Aorta (tissue), 5 donors: ENCODE results near the gene PTPRD. TPM values are rescaled to one million over a fixed set of nuclear protein-coding genes. Genes with fewer than 3 reads are reported as not detected.

Source experiments
- ATAC-seq: fragments of 200-7000 bp; cut with Tn5 transposase; one replicate; pipeline ENCODE4 v1.9.1; 2022; ENCODE audit warnings: moderate library complexity; ENCODE audit not compliant: low FRiP score
- DNase-seq, 2 donors: peaks; one replicate each; pipeline ENCODE4 v3.0.0-alpha.2; 2020
- H3K27ac ChIP-seq, 2 donors: one replicate each; pipeline ENCODE4 v1.5.1; 2013; ENCODE audit warnings: low read length in 2 of 2, mild to moderate bottlenecking in 2 of 2, moderate library complexity in 2 of 2, control low read depth in 1 of 2, inconsistent platforms in 1 of 2, low read depth in 1 of 2
- H3K27me3 ChIP-seq, 2 donors: one replicate each; pipeline ENCODE4 v1.6.1; 2013; ENCODE audit warnings: control low read depth in 1 of 2, low read length in 1 of 2, mild to moderate bottlenecking in 1 of 2, moderate library complexity in 1 of 2; ENCODE audit not compliant: insufficient read depth in 2 of 2, control insufficient read depth in 1 of 2
- H3K36me3 ChIP-seq, 2 donors: one replicate each; pipeline ENCODE4 v1.6.1; 2013; ENCODE audit warnings: control low read depth in 1 of 2, low read length in 1 of 2, mild to moderate bottlenecking in 1 of 2; ENCODE audit not compliant: insufficient read depth in 2 of 2, control insufficient read depth in 1 of 2
- H3K4me1 ChIP-seq, 2 donors: one replicate each; pipeline ENCODE4 v1.6.1; 2013; ENCODE audit warnings: low read length in 2 of 2, control low read depth in 1 of 2, mild to moderate bottlenecking in 1 of 2, moderate library complexity in 1 of 2; ENCODE audit not compliant: insufficient read depth in 2 of 2, control insufficient read depth in 1 of 2
- H3K4me3 ChIP-seq, 2 donors: one replicate each; pipeline ENCODE4 v1.5.1; 2013; ENCODE audit warnings: low read length in 2 of 2, control low read depth in 1 of 2, mild to moderate bottlenecking in 1 of 2
- H3K9me3 ChIP-seq: one replicate; pipeline ENCODE4 v1.6.1; 2013; ENCODE audit warnings: mild to moderate bottlenecking, low read length; ENCODE audit not compliant: control insufficient read depth
- WGBS, 2 donors: extraction: QIAGEN DNeasy Blood & Tissue Kit; methylation state at CpG; one replicate each; pipeline ENCODE4 v1.1.7; 2013; 5-methylcytosine and 5-hydroxymethylcytosine counted together
- intact Hi-C, 2 donors: fragments of 100-400 bp; cut with DNase I; formaldehyde crosslinking; loops; one replicate each; pipeline versions ENCODE4 v1.14.2 to v1.15.0; 2022
- polyA plus RNA-seq, 2 donors: library from polyadenylated mRNA; stranded (reverse); fragments of 200-250 nt; gene quantifications; one replicate each; pipeline ENCODE4 v1.2.3, GENCODE V29; 2013
- total RNA-seq, 2 donors: library from RNA; stranded (reverse); fragmentation: NEBNext Ultra II Directional; extraction: Animal tissue kit (Norgen Biotek cat#: 25700); gene quantifications; one replicate each; pipeline ENCODE4 v1.2.1, GENCODE V29; 2021
- donor health status: healthy with polysubstance abuse.
- donor health status: Bipolar disorder and iron deficiency.
- donor health status: DM: no; HTN: no; CAD: no.
- donor health status: DM: no; HTN: no; CAD: no.
- donor health status: DM: yes; HTN: yes; CAD: no.

Gene PTPRD
- total and polyA plus RNA-seq, 4 donors = 1.5 to 92.0 (median 29.4) TPM

GRCh38 chr9:8599937-8600336 is 2012.9 kb downstream of the PTPRD start:
- intact Hi-C loops = no loop called here
- 88% methylated on average over 5 of the region's 5 CpGs for WGBS, 2 donors
- DNase-seq (no peak), ATAC-seq (no peak)
- Histone ChIP-seq H3K36me3 (no peaks in the 10 kb centered on the region), H3K9me3 (no peaks in the 10 kb centered on the region), H3K4me1 (peaks cover 2 to 3% of the 10 kb centered on the region in 2 donors), H3K4me3 (no peak overlapping the region), H3K27ac (no peak overlapping the region), H3K27me3 (no peaks in the 10 kb centered on the region)

DNA sequence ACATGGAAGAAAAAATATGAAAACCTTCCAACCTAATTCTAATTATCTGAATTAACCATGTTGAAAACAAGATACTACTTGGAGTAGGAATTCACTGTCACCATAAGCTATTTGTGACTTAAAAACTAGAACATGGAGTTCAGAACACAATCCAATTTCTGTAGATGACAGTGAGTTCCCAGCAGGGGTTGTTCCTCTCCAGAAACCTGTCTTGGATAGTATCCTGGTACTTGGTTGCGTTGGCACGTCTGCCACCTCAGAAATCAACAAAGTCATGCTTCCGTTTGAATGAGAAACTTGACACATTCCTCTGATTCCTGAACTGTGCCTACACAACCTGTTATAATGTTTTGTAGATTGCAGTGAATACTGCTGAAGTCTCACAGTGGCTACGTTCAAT is 2023.3 kb downstream of the PTPRD start:
- WGBS, 2 donors = 37 to 45% methylated on average over 4 of the region's 4 CpGs
- Histone ChIP-seq H3K27me3 (no peaks in the 10 kb centered on the region), H3K9me3 (no peaks in the 10 kb centered on the region), H3K27ac (no peak overlapping the region), H3K36me3 (no peaks in the 10 kb centered on the region), H3K4me3 (no peak overlapping the region), H3K4me1 (peaks cover 0 to 9% of the 10 kb centered on the region in 2 donors)
- DNase-seq (no peak), ATAC-seq (no peak)
- intact Hi-C loops = loop anchor here in 1 of 2 donors (10.0 kb wide), 1 partner anchor 55 kb away; no protein-coding TSS in a partner anchor

DNA sequence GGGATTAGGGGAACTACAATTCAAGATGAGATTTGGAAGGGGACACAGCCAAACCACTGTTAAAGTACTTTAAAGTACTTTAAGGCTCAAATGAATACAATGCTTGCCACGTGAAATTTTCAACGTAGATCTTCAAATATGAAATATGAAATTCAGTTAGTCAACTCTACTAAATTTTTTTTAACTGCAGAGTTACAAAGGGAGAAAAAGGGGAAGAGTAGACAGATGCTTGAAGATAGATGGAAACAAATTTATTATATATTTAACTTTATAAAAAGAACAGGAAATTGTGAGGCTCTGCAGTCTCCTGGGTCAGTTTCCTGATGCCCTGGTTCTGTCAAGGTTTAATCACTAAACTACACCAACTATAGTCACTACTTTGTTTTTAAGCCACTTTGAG is 2027.8 kb downstream of the PTPRD start:
- no peaks in the 10 kb centered on the region for H3K36me3 ChIP-seq
- H3K27ac ChIP-seq = no peak overlapping the region
- no peaks in the 10 kb centered on the region for H3K27me3 ChIP-seq
- no peak for DNase-seq
- ATAC-seq = no peak
- intact Hi-C loops = loop anchor here in 1 of 2 donors (10.0 kb wide), 1 partner anchor 60 kb away; no protein-coding TSS in a partner anchor
- 89 to 91% methylated on average over 2 of the region's 2 CpGs for WGBS, 2 donors
- no peak overlapping the region for H3K4me3 ChIP-seq
- H3K9me3 ChIP-seq = no peaks in the 10 kb centered on the region
- H3K4me1 ChIP-seq = peaks cover 0 to 5% of the 10 kb centered on the region in 2 donors

DNA sequence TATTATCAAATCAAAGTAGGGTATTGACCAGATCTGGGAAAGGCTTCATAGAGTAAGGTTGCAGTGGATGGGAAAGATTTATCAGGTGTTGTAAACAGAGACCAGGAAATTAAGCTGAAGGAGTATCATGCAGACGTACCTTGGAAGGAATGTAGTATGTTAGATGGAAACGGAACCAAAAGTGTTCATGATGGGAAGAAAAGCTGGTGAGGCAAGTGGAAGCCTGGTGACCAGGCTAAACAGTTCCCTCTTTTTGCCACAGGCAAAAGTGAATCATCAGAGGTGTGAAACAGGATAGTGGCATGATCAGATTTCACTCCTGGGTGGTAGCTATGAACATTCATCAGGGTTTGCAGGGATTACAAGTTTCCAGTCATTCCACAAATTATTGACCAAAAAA is 2033.1 kb downstream of the PTPRD start:
- no peak for ATAC-seq
- H3K36me3 ChIP-seq = no peaks in the 10 kb centered on the region
- H3K27me3 ChIP-seq = no peaks in the 10 kb centered on the region
- no peaks in the 10 kb centered on the region for H3K9me3 ChIP-seq
- intact Hi-C loops = loop anchor here in 1 of 2 donors (10.0 kb wide), 1 partner anchor 65 kb away; no protein-coding TSS in a partner anchor
- no peak overlapping the region for H3K4me3 ChIP-seq
- H3K27ac ChIP-seq = no peak overlapping the region
- no peaks in the 10 kb centered on the region for H3K4me1 ChIP-seq
- no peak for DNase-seq
- WGBS, 2 donors = 96 to 98% methylated on average over 2 of the region's 2 CpGs

DNA sequence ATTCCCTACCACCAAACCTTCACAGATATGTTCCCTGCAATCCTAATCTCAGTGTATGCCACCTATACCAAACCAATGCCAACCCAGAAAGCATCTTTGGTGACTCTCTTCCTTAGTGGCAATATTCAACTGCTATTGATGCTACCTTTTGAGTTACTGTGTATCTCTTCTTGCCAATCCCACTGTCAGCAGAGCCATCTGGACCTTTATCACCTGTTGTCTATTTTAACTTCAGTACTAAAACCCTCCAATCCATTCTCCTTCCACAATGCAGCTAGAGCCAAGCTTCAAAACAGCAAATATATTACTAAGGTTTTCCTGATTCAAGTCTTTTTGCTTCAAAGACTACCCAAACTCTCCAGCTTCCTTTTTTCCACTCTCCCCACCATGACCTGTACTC is 2036.1 kb downstream of the PTPRD start:
- H3K36me3 ChIP-seq = no peaks in the 10 kb centered on the region
- no peak for ATAC-seq

GRCh38 chr9:8574846-8575245 is 2038.0 kb downstream of the PTPRD start:
- Histone ChIP-seq H3K4me3 (no peak overlapping the region), H3K27ac (no peak overlapping the region), H3K4me1 (peaks cover 0 to 5% of the 10 kb centered on the region in 2 donors), H3K27me3 (no peaks in the 10 kb centered on the region), H3K9me3 (no peaks in the 10 kb centered on the region), H3K36me3 (no peaks in the 10 kb centered on the region)
- ATAC-seq (no peak), DNase-seq (no peak)
- WGBS, 2 donors = 96 to 97% methylated on average over 4 of the region's 4 CpGs
- intact Hi-C loops = no loop called here

More for the DNA sequence above, 2036.1 kb downstream of the PTPRD start:
- no peak for DNase-seq
- Histone ChIP-seq H3K27ac (no peak overlapping the region), H3K4me3 (no peak overlapping the region), H3K27me3 (no peaks in the 10 kb centered on the region), H3K4me1 (no peaks in the 10 kb centered on the region), H3K9me3 (no peaks in the 10 kb centered on the region)
- intact Hi-C loops = no loop called here

DNA sequence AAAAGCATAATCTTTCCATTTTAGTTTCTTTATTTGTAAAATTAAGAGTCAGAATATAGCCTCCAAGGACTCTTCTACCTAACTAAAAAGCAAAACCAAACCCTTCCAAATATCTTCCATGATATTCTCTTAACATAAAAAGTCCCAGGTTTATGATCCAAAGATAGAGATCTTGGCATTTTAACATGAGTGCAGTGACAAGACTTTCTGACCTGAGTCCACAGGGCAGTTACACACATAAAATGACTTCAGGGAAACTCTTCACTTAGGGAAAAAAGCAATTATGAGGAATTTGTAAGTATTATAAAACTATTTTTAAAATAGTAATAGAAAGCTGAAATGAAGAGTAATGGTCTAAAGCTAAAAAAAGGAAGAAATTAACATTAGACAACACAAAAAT is 2040.6 kb downstream of the PTPRD start:
- ATAC-seq = no peak
- intact Hi-C loops = no loop called here

GRCh38 chr9:8571643-8572042 is 2041.2 kb downstream of the PTPRD start:
- H3K27me3 ChIP-seq = no peaks in the 10 kb centered on the region
- 69 to 78% methylated on average over 2 of the region's 2 CpGs for WGBS, 2 donors
- H3K9me3 ChIP-seq = no peaks in the 10 kb centered on the region
- no peak for ATAC-seq
- H3K4me3 ChIP-seq = no peak overlapping the region
- H3K4me1 ChIP-seq = peaks cover 0 to 5% of the 10 kb centered on the region in 2 donors
- intact Hi-C loops = no loop called here
- DNase-seq = no peak
- H3K36me3 ChIP-seq = no peaks in the 10 kb centered on the region
- H3K27ac ChIP-seq = no peak overlapping the region

More for the DNA sequence above, 2040.6 kb downstream of the PTPRD start:
- Histone ChIP-seq H3K36me3 (no peaks in the 10 kb centered on the region), H3K4me3 (no peak overlapping the region), H3K4me1 (peaks cover 0 to 5% of the 10 kb centered on the region in 2 donors), H3K9me3 (no peaks in the 10 kb centered on the region), H3K27me3 (no peaks in the 10 kb centered on the region), H3K27ac (no peak overlapping the region)
- DNase-seq = no peak

DNA sequence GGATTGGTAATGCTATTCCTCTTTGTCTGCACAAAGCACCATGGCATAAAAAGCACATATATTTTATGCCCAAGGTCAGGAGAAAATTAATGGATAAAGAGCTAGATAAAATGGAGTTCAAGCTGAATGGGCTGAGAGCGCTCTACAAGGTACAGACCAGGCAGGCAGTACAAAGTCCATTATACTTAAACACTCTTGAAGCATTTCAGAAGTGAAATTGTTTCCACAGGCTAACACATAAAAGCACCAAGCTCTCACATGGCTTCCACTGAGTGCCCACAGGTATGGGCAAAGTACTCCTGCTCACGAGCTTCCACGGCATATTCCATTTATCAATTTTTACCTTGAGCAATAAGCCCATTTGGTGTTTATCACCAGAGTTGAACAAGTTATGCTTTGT is 2042.0 kb downstream of the PTPRD start:
- DNase-seq = no peak
- intact Hi-C loops = no loop called here
- H3K27me3 ChIP-seq = no peaks in the 10 kb centered on the region

More for the DNA sequence above, 2042.0 kb downstream of the PTPRD start:
- H3K27ac ChIP-seq = no peak overlapping the region
- 75 to 77% methylated on average over 3 of the region's 3 CpGs for WGBS, 2 donors
- H3K36me3 ChIP-seq = no peaks in the 10 kb centered on the region
- H3K9me3 ChIP-seq = no peaks in the 10 kb centered on the region
- no peak overlapping the region for H3K4me3 ChIP-seq
- peaks cover 0 to 5% of the 10 kb centered on the region in 2 donors for H3K4me1 ChIP-seq
- ATAC-seq = no peak
